B cell (primary cell): Measurements from ENCODE around the gene HIPK1. TPM values are rescaled to one million over a fixed set of nuclear protein-coding genes. Genes with fewer than 3 reads are reported as not detected.

ENCODE experiments used
- ATAC-seq: fragments of 200-7000 bp; cut with Tn5 transposase; one replicate; pipeline ENCODE4 v1.10.0; 2021; ENCODE audit warnings: low read depth, mild to moderate bottlenecking, moderate number of reproducible peaks, moderate library complexity
- CTCF ChIA-PET: fragments of 350-600 bp; sonication (Branson Sonifier 250); formaldehyde crosslinking; loops from one replicate; lab custom pipeline; 2021; ENCODE audit warnings: antibody characterized with exemption, inconsistent platforms; lab: Charles Lee
- POLR2A ChIA-PET: fragments of 350-600 bp; sonication (Branson Sonifier 250); formaldehyde crosslinking; loops from one replicate; lab custom pipeline; 2021; ENCODE audit warnings: antibody characterized with exemption; lab: Charles Lee
- DNase-seq: peaks from one replicate; pipeline ENCODE4 v3.0.0; 2013
- H2AFZ ChIP-seq: 2 replicates; pipeline ENCODE4 v1.6.1; 2012; ENCODE audit warnings: mild to moderate bottlenecking, low read depth, low read length; ENCODE audit not compliant: insufficient read depth, poor library complexity, severe bottlenecking
- H3K27ac ChIP-seq, 2 donors: 1 replicate in 1 of 2; 2 replicates in 1 of 2; pipeline ENCODE4 v1.5.1; 2012 to 2013; ENCODE audit warnings: low read length in 2 of 2, mild to moderate bottlenecking in 2 of 2, moderate library complexity in 1 of 2
- H3K27me3 ChIP-seq, 4 experiments: fragments of 200-600 bp in 1 of 4; sonication (generic) in 1 of 4; replicated peaks in 1 of 4; 1 replicate in 2 of 4; 2 replicates in 2 of 4; pipeline versions ENCODE4 v1.6.1 to v1.7.0; 2013 to 2016; ENCODE audit warnings: low read length in 3 of 4, mild to moderate bottlenecking in 2 of 4, mixed read lengths in 1 of 4, moderate library complexity in 1 of 4; ENCODE audit not compliant: insufficient read depth in 4 of 4, control insufficient read depth in 3 of 4; ENCODE audit errors: control extremely low read depth in 1 of 4
- H3K36me3 ChIP-seq, 2 experiments: replicated peaks in 1 of 2; 1 replicate in 1 of 2; 2 replicates in 1 of 2; pipeline versions ENCODE4 v1.6.1 to v1.7.1; 2013; ENCODE audit warnings: low read length in 1 of 2; ENCODE audit not compliant: insufficient read depth in 2 of 2, control insufficient read depth in 1 of 2; ENCODE audit errors: control extremely low read depth in 1 of 2, extremely low read depth in 1 of 2
- H3K4me1 ChIP-seq, 2 donors: fragments of 200-600 bp in 1 of 2; sonication (generic) in 1 of 2; 1 replicate in 1 of 2; 2 replicates in 1 of 2; pipeline versions ENCODE4 v1.5.1 to v1.6.1; 2013 to 2017; ENCODE audit warnings: low read length in 2 of 2; ENCODE audit not compliant: control insufficient read depth in 2 of 2, insufficient read depth in 2 of 2
- H3K4me2 ChIP-seq: replicated peaks from 2 replicates; pipeline ENCODE3; 2012; ENCODE audit warnings: mild to moderate bottlenecking, low read depth, low read length; ENCODE audit not compliant: poor library complexity, severe bottlenecking
- H3K4me3 ChIP-seq, 5 experiments: fragments of 200-600 bp in 1 of 5; sonication (generic) in 1 of 5; 1 replicate in 3 of 5; 2 replicates in 2 of 5; pipeline versions ENCODE4 v1.5.1 to v1.7.0; 2011 to 2016; ENCODE audit warnings: low read length in 4 of 5, mild to moderate bottlenecking in 4 of 5, low read depth in 2 of 5, control low read depth in 1 of 5, moderate library complexity in 1 of 5; ENCODE audit not compliant: insufficient read depth in 1 of 5; ENCODE audit errors: control extremely low read depth in 1 of 5, extremely low read depth in 1 of 5
- H3K79me2 ChIP-seq: fragments of 200-600 bp; sonication (generic); one replicate; pipeline ENCODE4 v1.6.0; 2016; ENCODE audit warnings: low read length; ENCODE audit not compliant: control insufficient read depth, insufficient read depth
- H3K9ac ChIP-seq: fragments of 200-600 bp; sonication (generic); 2 replicates; pipeline ENCODE4 v1.6.1; 2017; ENCODE audit warnings: mild to moderate bottlenecking, low read length, moderate library complexity
- H3K9me3 ChIP-seq, 3 donors: one replicate each; pipeline versions ENCODE4 v1.6.1 to v1.7.1; 2013; ENCODE audit warnings: low read length in 2 of 3; ENCODE audit not compliant: control insufficient read depth in 2 of 3, insufficient read depth in 1 of 3; ENCODE audit errors: control extremely low read depth in 1 of 3
- H4K20me1 ChIP-seq: 2 replicates; pipeline ENCODE4 v1.6.0; 2012; ENCODE audit warnings: mild to moderate bottlenecking, low read length; ENCODE audit not compliant: insufficient read depth, control insufficient read depth, poor library complexity, severe bottlenecking
- H3K27ac Mint-ChIP-seq: one replicate; pipeline ENCODE4 v1.8.0; 2021; ENCODE audit warnings: mixed read lengths
- H3K27me3 Mint-ChIP-seq: one replicate; pipeline ENCODE4 v1.8.0; 2021; ENCODE audit warnings: mixed read lengths
- H3K4me1 Mint-ChIP-seq: one replicate; pipeline ENCODE4 v1.8.0; 2021; ENCODE audit warnings: mixed read lengths
- H3K4me3 Mint-ChIP-seq: one replicate; pipeline ENCODE4 v1.8.0; 2021; ENCODE audit warnings: mixed read lengths
- H3K9me3 Mint-ChIP-seq: one replicate; pipeline ENCODE4 v1.8.0; 2022; ENCODE audit warnings: mixed read lengths; ENCODE audit not compliant: insufficient read depth
- EZH2 ChIP-seq: IDR thresholded peaks from 2 replicates; pipeline ENCODE4 v1.6.1; 2012; ENCODE audit warnings: borderline replicate concordance, low read depth, mild to moderate bottlenecking, moderate library complexity, low read length; ENCODE audit not compliant: insufficient read depth, poor library complexity, severe bottlenecking
- WGBS: methylation state at CpG from one replicate; pipeline ENCODE4 v1.1.5; 2013; ENCODE audit warnings: missing lambda C conversion rate; ENCODE audit not compliant: insufficient coverage; 5-methylcytosine and 5-hydroxymethylcytosine counted together
- intact Hi-C: fragments of 100-400 bp; cut with micrococcal nuclease; formaldehyde crosslinking; loops from one replicate; pipeline ENCODE4 v1.10.0; 2022
- polyA plus RNA-seq: library from polyadenylated mRNA; depleted of rRNA; stranded (reverse); fragments of >200 nt; gene quantifications from 2 replicates; pipeline ENCODE4 v1.2.3, GENCODE V29; 2012
- total RNA-seq, 2 donors: library from RNA; stranded (reverse); fragments of 120-200 nt in 1 of 2; gene quantifications; 1 replicate in 1 of 2; 2 replicates in 1 of 2; pipeline versions ENCODE4 v1.2.3 to v1.2.4, GENCODE V29; 2013 to 2022
- TF ChIP-seq, protein P1 (sequence below): fragments of 200-600 bp; IDR thresholded peaks from one replicate; pipeline ENCODE4 v1.8.0; 2022; ENCODE audit warnings: antibody characterized with exemption, mild to moderate bottlenecking

The HIPK1 gene
- total and polyA plus RNA-seq, 2 donors (not counting 1 experiment from before 2014, with no cell fraction given): 13.6 to 48.0 TPM

DNA sequence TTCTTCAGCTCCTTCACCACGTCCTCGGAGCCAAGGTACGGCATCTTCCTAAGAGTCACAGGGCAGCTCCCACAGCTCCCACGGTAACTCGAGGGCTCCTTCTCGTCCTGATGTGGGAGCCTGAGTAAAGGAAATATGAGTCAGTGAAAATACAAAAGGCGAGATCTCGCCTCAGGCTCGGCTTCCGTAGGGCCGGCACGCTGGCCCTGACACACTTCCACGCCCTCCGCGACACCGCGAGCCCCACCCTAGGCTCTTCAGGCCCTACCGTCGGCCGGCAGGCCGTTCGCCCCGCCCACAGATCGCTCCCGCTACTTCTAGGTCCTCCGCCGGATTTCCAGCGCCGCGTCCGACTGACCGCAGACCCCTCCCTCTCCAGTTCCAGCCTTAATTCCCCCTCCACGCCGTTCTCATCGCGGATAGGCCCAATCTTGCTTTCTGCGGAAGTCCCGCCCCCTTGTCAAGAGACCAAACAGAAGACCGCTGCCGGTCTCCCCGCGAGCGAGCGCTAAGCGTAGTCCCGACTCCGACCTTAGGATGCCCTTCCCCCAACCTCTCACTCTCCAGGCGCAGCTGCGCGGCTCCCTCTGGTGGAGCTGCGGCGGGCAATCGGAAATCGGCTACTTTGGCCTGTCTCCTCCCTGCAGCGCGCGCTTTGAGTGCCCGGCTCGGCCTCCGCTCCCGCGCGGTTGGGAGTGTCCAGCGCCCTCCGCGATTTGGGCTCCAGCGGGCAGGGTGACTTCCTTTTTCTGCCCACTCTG is 24.3 kb upstream of the HIPK1 start, which contains the start of the genes AP4B1 and DCLRE1B:
AP4B1 (minus strand) TSS at position 126 of the 761 bp plus-strand sequence; CDS start at position 44, 82 bp downstream.
DCLRE1B (plus strand) TSS at position 653 of the 761 bp plus-strand sequence. CDS start 261 bp downstream, outside the sequence.
- Mint-ChIP-seq H3K4me3 (peak within 1 kb of the TSS; percentile 92), H3K4me1 (peaks cover 43% of the 10 kb centered on the region), H3K9me3 (no peaks in the 10 kb centered on the region), H3K27ac (peak within 1 kb of the TSS; percentile 99), H3K27me3 (no peaks in the 10 kb centered on the region)
- H3K4me3 ChIP-seq: peak within 1 kb of the TSS; percentile 87 to 98 (median 92)
- H4K20me1 ChIP-seq: no peaks in the 10 kb centered on the region
- H3K4me2 ChIP-seq: peak within 1 kb of the TSS; percentile 83
- DNase-seq (peak; percentile 99), ATAC-seq (peak; percentile 90)
- peaks cover 32 to 39% of the 10 kb centered on the region in 2 donors for H3K4me1 ChIP-seq
- peak within 1 kb of the TSS; percentile 96 for H2AFZ ChIP-seq
- intact Hi-C loops: loop anchor here (1.0 to 10.0 kb wide), 9 partner anchors 24 to 1190 kb away; partner anchors contain the start of genes BCAS2, HIPK1, PHTF1 and PPM1J
- peak within 1 kb of the TSS; percentile 85 for H3K9ac ChIP-seq
- no peaks in the 10 kb centered on the region for H3K9me3 ChIP-seq
- no peaks in the 10 kb centered on the region for H3K27me3 ChIP-seq
- peak within 1 kb of the TSS; percentile 87 to 93 for H3K27ac ChIP-seq
- peaks cover 38% of the 10 kb centered on the region for H3K79me2 ChIP-seq
- POLR2A ChIA-PET: interaction anchor here (1.0 to 3.5 kb wide), 5 partner anchors 25 to 93 kb away, joined by 4 to 50 read pairs (median 5); partner anchors contain the start of genes HIPK1 and RSBN1
- no peak for TF ChIP-seq EZH2
- TF ChIP-seq, protein P1, sequence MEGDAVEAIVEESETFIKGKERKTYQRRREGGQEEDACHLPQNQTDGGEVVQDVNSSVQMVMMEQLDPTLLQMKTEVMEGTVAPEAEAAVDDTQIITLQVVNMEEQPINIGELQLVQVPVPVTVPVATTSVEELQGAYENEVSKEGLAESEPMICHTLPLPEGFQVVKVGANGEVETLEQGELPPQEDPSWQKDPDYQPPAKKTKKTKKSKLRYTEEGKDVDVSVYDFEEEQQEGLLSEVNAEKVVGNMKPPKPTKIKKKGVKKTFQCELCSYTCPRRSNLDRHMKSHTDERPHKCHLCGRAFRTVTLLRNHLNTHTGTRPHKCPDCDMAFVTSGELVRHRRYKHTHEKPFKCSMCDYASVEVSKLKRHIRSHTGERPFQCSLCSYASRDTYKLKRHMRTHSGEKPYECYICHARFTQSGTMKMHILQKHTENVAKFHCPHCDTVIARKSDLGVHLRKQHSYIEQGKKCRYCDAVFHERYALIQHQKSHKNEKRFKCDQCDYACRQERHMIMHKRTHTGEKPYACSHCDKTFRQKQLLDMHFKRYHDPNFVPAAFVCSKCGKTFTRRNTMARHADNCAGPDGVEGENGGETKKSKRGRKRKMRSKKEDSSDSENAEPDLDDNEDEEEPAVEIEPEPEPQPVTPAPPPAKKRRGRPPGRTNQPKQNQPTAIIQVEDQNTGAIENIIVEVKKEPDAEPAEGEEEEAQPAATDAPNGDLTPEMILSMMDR: peak; percentile 71
- under 1% methylated on average over 64 of the region's 67 CpGs for WGBS
- CTCF ChIA-PET: interaction anchor here (0.8 to 5.6 kb wide), 15 partner anchors 12 to 1189 kb away, joined by 3 to 94 read pairs (median 5); partner anchors contain the start of genes HIPK1 and PPM1J
- peaks cover 2 to 37% of the 10 kb centered on the region in 2 experiments for H3K36me3 ChIP-seq
